AG20443 (cell line): ENCODE measurements around the gene LRFN2.

Experiments
- DNase-seq: peaks from one replicate; pipeline ENCODE4 v3.0.0; 2012; ENCODE audit warnings: low spot score, mixed read lengths

Gene LRFN2

GRCh38 chr6:40516429-40516828, 70.7 kb downstream of the LRFN2 start:
- DNase-seq, result no peak

- DNase-seq, result no peak
These were observed 74.8 kb downstream of the LRFN2 start for GRCh38 chr6:40512340-40512739.

GRCh38 chr6:40511884-40512283, 75.3 kb downstream of the LRFN2 start:
- DNase-seq, result no peak

- no peak for DNase-seq
These were observed 76.7 kb downstream of the LRFN2 start for GRCh38 chr6:40510442-40510841.

- DNase-seq, result no peak
These were observed 77.4 kb downstream of the LRFN2 start for GRCh38 chr6:40509716-40510260.

GRCh38 chr6:40509086-40509485, 78.1 kb downstream of the LRFN2 start:
- DNase-seq, result no peak

- DNase-seq, result no peak
These were observed 80.2 kb downstream of the LRFN2 start for GRCh38 chr6:40506954-40507353.

- no peak for DNase-seq
These were observed 81.9 kb downstream of the LRFN2 start for GRCh38 chr6:40505191-40505810.

GRCh38 chr6:40504274-40504673, 82.9 kb downstream of the LRFN2 start:
- DNase-seq, result no peak

- no peak for DNase-seq
These were observed 86.9 kb downstream of the LRFN2 start for GRCh38 chr6:40500227-40500626.

- no peak for DNase-seq
These were observed 87.9 kb downstream of the LRFN2 start for GRCh38 chr6:40499215-40499614.

GRCh38 chr6:40498148-40498547, 89.0 kb downstream of the LRFN2 start:
- DNase-seq, result no peak

- DNase-seq, result no peak
These were observed 95.0 kb downstream of the LRFN2 start for GRCh38 chr6:40492187-40492586.

- no peak for DNase-seq
These were observed 96.7 kb downstream of the LRFN2 start for GRCh38 chr6:40490508-40490907.

GRCh38 chr6:40489798-40490197, 97.4 kb downstream of the LRFN2 start:
- no peak for DNase-seq

- DNase-seq, result no peak
These were observed 100.6 kb downstream of the LRFN2 start for GRCh38 chr6:40486576-40486975.

GRCh38 chr6:40485795-40486194, 101.4 kb downstream of the LRFN2 start:
- no peak for DNase-seq

GRCh38 chr6:40485300-40485699, 101.9 kb downstream of the LRFN2 start:
- no peak for DNase-seq

GRCh38 chr6:40484066-40484465, 103.1 kb downstream of the LRFN2 start:
- no peak for DNase-seq

- DNase-seq, result no peak
These were observed 104.6 kb downstream of the LRFN2 start for GRCh38 chr6:40482532-40482931.

- DNase-seq, result no peak
These were observed 106.5 kb downstream of the LRFN2 start for GRCh38 chr6:40480678-40481077.

- DNase-seq, result no peak
These were observed 107.5 kb downstream of the LRFN2 start for GRCh38 chr6:40479706-40480105.

- no peak for DNase-seq
These were observed 109.7 kb downstream of the LRFN2 start for GRCh38 chr6:40477246-40478126.
